Measurements from ENCODE around the gene SNX32. TPM values are rescaled to one million over a fixed set of nuclear protein-coding genes. Genes with fewer than 3 reads are reported as not detected.

SNX32 gene
- total RNA-seq, 6 experiments from 2014 or later = not detected

DNA sequence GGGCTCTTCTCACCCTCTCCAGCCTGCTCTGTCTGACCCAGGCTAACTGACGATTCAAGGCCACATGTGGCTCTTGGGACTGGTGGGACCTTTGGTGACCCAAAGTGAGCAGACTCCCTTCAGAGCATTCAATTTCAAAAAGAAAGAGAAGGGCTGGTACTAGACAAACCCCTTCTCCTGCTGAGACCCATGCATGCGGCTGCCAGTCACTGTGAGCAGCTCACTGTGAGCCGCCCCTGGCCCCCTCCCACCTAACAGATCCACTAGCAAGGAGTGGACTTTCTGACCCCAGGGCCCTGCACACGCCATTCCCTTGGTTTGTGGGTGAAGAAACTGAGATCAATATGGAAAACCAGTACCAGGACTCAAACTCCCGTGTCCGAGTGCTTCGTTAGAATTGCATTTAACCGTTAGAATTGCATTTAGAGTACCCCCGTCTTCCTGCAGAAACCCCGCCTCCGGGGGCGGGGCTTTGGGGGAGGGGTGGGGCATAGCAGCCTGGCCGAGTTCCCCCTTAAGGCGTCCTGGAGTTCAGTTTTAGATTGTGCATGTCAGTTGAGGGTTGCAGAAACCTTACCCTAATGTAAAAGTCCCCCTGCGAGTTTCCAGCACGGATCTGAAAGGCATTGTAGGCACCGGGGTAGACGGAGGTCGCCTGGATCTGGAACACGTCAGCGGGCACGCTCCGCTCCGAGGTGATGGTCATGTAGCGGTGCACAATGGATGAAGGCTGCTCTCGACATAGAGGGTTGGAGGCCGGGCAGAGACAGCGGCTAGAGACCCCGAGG is 33.7 kb downstream of the SNX32 start:
- Mint-ChIP-seq H3K27ac (peak overlapping the region; percentile 29; the same call in 1 of the 2 replicates), H3K27me3 (ENCODE audit: insufficient read depth) (peaks cover 28% of the 10 kb centered on the region), H3K4me1 (ENCODE audit: low read depth) (peaks cover 50% of the 10 kb centered on the region), H3K9me3 (no peaks in the 10 kb centered on the region), H3K4me3 (peak overlapping the region; percentile 20; the same call in 1 of the 2 replicates), H3K36me3 (ENCODE audit: low read depth) (peaks cover 44% of the 10 kb centered on the region)
- DNase-seq = no peak
- TF ChIP-seq CTCF (IDR thresholded peaks at IDR 0.05) = no peak

- peaks cover 38% of the 10 kb centered on the region for H3K36me3 Mint-ChIP-seq (ENCODE audit: low read depth)
- TF ChIP-seq CTCF (IDR thresholded peaks at IDR 0.05) = no peak
- no peak overlapping the region for H3K4me3 Mint-ChIP-seq
- peaks cover 48% of the 10 kb centered on the region for H3K4me1 Mint-ChIP-seq (ENCODE audit: low read depth)
- no peak overlapping the region for H3K27ac Mint-ChIP-seq
- H3K27me3 Mint-ChIP-seq (ENCODE audit: insufficient read depth) = peaks cover 28% of the 10 kb centered on the region
- no peak for DNase-seq
- H3K9me3 Mint-ChIP-seq = no peaks in the 10 kb centered on the region
Observed at GRCh38 chr11:65868076-65868667, 34.4 kb downstream of the SNX32 start.

DNA sequence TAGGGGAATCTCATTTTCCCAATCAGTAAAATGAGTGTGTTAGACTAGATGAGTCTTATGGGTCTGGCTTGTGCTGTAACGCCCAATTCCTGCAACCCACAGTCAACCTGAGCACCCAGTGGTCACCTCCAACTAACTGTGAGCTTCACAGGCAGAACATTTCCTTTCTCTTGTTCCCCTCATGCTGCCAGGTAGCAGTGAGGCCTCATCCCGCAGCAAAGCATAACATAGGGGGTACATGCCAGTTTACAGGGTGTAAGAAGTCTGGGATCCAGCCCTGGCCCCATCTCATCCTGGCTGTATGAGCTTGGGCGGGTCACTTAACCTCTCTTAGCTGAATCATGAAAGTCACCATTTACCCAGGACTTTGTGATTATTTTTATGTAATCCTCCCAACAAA is 35.1 kb downstream of the SNX32 start:
- no peak for TF ChIP-seq CTCF (IDR thresholded peaks at IDR 0.05)
- no peak for DNase-seq
- Mint-ChIP-seq H3K9me3 (no peaks in the 10 kb centered on the region), H3K36me3 (ENCODE audit: low read depth) (peaks cover 38% of the 10 kb centered on the region), H3K27me3 (ENCODE audit: insufficient read depth) (peaks cover 28% of the 10 kb centered on the region), H3K4me1 (ENCODE audit: low read depth) (peaks cover 49% of the 10 kb centered on the region), H3K4me3 (no peak overlapping the region), H3K27ac (peak overlapping the region; percentile 67)

GRCh38 chr11:65869643-65870306 is 36.0 kb downstream of the SNX32 start:
- H3K4me1 Mint-ChIP-seq (ENCODE audit: low read depth) = peaks cover 45% of the 10 kb centered on the region
- no peak for TF ChIP-seq CTCF (IDR thresholded peaks at IDR 0.05)
- H3K27ac Mint-ChIP-seq = peak overlapping the region; percentile 67
- H3K9me3 Mint-ChIP-seq = no peaks in the 10 kb centered on the region
- no peak for DNase-seq
- peaks cover 28% of the 10 kb centered on the region for H3K27me3 Mint-ChIP-seq (ENCODE audit: insufficient read depth)
- peak overlapping the region; percentile 39; the same call in 1 of the 2 replicates for H3K4me3 Mint-ChIP-seq
- H3K36me3 Mint-ChIP-seq (ENCODE audit: low read depth) = peaks cover 38% of the 10 kb centered on the region

DNA sequence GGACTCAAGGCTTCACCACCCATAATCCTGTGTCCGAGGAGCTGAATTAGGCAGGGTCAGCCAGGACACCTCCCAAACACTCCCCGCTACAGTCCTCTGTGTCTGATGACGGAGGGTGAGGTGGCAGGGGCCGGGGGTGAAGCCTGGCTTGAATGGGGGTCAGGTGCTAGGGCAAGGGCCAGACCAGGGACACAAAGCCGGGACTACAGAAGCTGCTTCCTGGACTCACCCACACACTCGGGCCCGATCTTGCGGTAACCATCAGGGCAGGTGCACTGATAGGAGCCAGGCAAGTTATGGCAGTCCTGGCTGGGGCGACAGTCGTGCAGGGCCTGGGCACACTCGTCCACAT is 36.5 kb downstream of the SNX32 start:
- no peak for DNase-seq
- peaks cover 45% of the 10 kb centered on the region for H3K4me1 Mint-ChIP-seq (ENCODE audit: low read depth)
- peaks cover 38% of the 10 kb centered on the region for H3K36me3 Mint-ChIP-seq (ENCODE audit: low read depth)
- no peak for TF ChIP-seq CTCF (IDR thresholded peaks at IDR 0.05)
- H3K4me3 Mint-ChIP-seq = peak overlapping the region; percentile 95
- H3K27me3 Mint-ChIP-seq (ENCODE audit: insufficient read depth) = peaks cover 23% of the 10 kb centered on the region
- H3K27ac Mint-ChIP-seq = peak overlapping the region; percentile 94
- H3K9me3 Mint-ChIP-seq = no peaks in the 10 kb centered on the region
